Activated CD4-positive, alpha-beta T cell treated with anti-CD3 and anti-CD28 coated beads, Interleukin-10, Interleukin-2, amounts not matched to agents 100 ng/mL and 50 ng/mL, durations not matched to agents 16 hours and 8 hours (primary cell): ENCODE results near the gene ANAPC15.

Source experiments
- DNase-seq: peaks from one replicate; pipeline ENCODE4 v3.0.0-alpha.2; 2020

The ANAPC15 gene

GRCh38 chr11:72124046-72124445 lies 11.6 kb upstream of the ANAPC15 start:
- DNase-seq, result no peak

GRCh38 chr11:72123117-72123653 lies 10.7 kb upstream of the ANAPC15 start:
- DNase-seq, result no peak

DNA sequence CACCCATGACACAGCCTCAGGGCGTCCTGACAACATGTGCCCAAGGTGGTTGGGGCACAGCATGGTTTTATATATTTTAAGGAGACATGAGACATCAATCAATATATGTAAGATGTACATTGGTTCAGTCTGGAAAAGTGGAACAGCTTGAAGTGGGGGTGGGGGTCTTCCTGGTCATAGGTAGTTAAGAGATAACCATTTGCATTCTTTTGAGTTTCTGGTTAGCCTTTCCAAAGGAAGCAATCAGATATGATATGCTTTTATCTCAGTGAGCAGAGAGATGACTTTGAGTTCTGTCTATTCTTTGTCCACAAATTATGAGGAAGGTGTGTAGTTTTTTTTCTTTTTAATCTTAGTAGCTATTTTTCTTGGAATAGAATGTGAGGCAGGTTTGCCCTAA lies 10.1 kb upstream of the ANAPC15 start:
- DNase-seq, result no peak

DNA sequence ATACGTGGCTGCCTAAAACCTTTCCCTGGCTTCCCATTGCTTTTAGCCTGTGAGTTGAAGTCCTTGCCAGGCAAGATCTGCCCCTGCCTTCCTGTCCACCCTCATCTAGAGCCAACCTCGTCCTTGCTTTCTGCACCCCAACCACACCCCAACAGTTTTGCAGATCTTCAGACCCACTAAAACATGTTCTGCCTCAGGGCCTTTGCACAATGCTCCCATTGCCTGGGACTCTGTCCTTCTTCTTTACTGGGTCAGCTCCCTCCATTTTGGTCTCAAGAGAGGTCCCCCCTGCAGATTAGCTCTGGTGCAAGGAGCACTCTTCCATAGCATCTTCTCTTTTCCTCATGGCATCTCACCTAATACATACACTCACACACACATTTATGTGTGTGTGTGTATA lies 8.4 kb upstream of the ANAPC15 start:
- no peak for DNase-seq

- DNase-seq, result no peak
Measured at GRCh38 chr11:72119198-72119597, 6.7 kb upstream of the ANAPC15 start.

GRCh38 chr11:72116019-72116755 lies 3.7 kb upstream of the ANAPC15 start:
- DNase-seq, result no peak

DNA sequence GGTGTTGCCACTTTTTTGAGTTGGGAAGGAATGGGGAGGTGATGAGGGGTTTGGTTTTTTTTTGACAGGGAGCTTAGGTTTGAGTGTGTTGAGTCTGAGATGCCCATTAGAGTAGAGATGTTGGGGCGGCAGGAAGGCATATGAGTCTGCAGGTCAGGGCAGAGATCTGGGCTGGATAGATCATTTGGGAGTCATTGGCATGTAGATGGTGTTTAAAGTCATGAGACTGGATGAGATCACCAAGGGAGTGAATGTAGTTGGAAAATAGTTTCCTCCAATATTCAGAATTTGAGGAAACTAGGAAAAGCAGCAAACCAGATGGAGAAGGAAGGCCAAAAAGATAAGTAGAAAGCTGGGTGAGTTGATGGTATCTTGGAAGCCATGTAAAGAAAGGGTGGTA lies 2.1 kb upstream of the ANAPC15 start:
- DNase-seq, result no peak

GRCh38 chr11:72112978-72113808 lies 698 bp upstream of the ANAPC15 start:
- no peak for DNase-seq

DNA sequence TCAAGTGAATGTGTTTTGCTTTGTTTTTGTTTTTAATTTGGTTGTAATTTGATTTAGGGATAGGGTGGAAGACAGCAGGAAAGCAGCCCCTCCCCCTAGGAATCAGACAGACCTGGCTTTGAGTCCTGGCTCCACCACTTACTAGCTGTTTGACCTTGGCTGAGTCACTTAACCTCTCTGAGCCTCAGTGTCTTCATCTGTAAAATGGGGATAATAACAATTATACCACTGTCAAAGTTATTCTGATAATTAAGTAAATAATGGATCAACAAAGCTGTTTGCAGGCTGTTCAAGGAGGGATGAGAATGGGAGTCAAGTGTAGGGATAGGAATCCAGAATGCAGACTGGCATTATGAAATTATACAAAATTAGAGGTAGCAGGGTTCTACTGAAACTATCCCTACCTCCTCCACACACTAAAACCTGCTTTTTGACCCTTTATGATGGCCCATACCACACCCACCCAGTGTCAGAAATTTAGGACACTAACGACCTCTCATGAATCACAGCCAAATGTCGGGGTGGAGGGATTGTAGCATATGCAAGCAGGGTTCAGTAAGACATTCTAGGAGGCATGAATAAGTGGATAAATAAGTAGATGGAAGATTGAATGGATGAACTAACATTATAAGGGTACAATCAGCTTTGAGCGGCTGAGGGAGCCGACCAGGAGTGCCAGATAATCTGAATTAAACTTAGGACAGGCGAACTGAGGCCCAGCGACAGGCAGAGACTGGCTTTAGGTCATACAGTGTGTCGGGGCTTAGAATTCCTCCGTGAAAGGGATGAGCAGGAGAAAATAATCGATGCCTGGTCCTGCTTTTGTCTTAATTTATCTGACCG lies 974 bp downstream of the ANAPC15 start:
- no peak for DNase-seq

- DNase-seq, result no peak
Measured at GRCh38 chr11:72105888-72106287, 6.6 kb downstream of the ANAPC15 start, which contains the start of gene TOMT. Gene TOMT, plus strand, starts transcription at chr11:72105924. Its CDS starts 28 bp downstream, at chr11:72105952.

GRCh38 chr11:72103754-72104167 lies 8.7 kb downstream of the ANAPC15 start:
- no peak for DNase-seq

GRCh38 chr11:72102946-72103753 lies 9.3 kb downstream of the ANAPC15 start, which contains the start of gene LAMTOR1:
Gene LAMTOR1, minus strand, starts transcription at chr11:72103297. Its CDS starts 73 bp downstream, at chr11:72103224.
- DNase-seq, result peak; percentile 99

DNA sequence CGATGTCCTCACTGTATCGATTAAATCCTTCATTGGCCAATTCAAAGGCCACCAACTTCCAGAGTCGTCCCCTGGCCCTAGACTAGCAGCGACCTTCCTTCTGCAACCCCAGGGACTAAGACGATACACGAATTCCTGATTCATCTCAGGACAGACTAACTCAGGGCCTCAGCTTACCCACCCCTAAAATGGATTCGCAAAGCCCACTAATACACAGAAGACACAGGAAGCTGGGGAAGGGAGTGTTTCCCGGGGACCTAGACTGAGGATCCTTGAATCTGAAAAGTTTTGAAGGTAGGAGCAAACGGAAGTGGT lies 9.9 kb downstream of the ANAPC15 start:
- no peak for DNase-seq

DNA sequence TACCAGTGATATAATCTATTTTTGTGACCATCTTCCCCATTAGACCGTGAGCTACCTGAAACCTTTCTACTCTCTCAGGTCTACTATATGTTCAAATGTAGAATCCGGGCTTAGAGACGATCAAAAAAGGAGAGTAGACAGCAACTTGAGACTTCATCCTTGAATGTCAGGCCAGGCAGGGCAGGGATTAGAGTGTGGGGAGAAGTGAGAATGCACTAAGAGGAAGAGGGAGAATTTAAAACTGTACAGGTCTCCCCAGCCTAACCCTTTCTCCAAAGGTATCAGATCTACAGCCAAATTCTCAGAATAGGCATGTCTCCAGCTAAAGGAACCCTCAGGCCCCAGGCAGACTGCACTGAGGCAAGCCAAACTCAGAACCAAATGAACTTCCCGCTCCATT lies 10.3 kb downstream of the ANAPC15 start:
- no peak for DNase-seq

- no peak for DNase-seq
Measured at GRCh38 chr11:72100462-72100861, 12.0 kb downstream of the ANAPC15 start.

- DNase-seq, result no peak
Measured at GRCh38 chr11:72100009-72100408, 12.5 kb downstream of the ANAPC15 start.

DNA sequence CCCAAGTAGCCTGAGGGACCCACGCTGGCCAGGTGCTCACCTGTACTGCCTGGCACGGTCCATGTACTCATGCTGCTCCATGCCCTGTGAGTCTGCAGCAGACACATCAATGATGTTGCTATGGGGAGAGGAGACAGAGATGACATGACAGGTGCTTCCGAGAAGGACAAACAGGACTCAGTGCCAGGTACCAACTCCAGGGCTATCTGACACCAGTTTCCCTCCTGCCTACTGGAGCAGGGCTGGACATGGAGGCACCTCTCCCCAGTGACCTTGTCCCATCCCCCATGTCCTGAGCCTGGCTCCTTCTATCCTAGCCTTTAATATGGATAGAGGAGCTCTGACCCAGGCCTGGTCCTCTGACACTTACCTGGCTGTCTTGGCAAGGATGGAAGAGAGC lies 13.8 kb downstream of the ANAPC15 start:
- no peak for DNase-seq

- peak; percentile 58 for DNase-seq
Measured at GRCh38 chr11:72091292-72091691, 21.2 kb downstream of the ANAPC15 start.

- DNase-seq, result no peak
Measured at GRCh38 chr11:72088076-72088808, 24.3 kb downstream of the ANAPC15 start.

GRCh38 chr11:72085621-72086351 lies 26.7 kb downstream of the ANAPC15 start:
- no peak for DNase-seq

- DNase-seq, result no peak
Measured at GRCh38 chr11:72084965-72085364, 27.5 kb downstream of the ANAPC15 start.
